Keratinocyte (primary cell): ENCODE data around the gene PHOX2A.

Experiments
- CTCF ChIP-seq, 3 experiments: IDR thresholded peaks in 1 of 3; conservative IDR thresholded peaks in 1 of 3; optimal IDR thresholded peaks in 1 of 3; 2 replicates in 2 of 3; 3 replicates in 1 of 3; pipeline versions ENCODE3 to v1.5.1; 2011; ENCODE audit warnings: low read length in 3 of 3, mild to moderate bottlenecking in 3 of 3, moderate library complexity in 2 of 3, control low read depth in 1 of 3, inconsistent platforms in 1 of 3; ENCODE audit not compliant: insufficient read depth in 2 of 3; ENCODE audit errors: extremely low read depth in 1 of 3
- EZH2 ChIP-seq: IDR thresholded peaks from one replicate; pipeline ENCODE4 v1.6.1; 2012; ENCODE audit warnings: inconsistent platforms, mild to moderate bottlenecking, low read length, moderate library complexity

GRCh38 chr11:72220696-72221363, 23.1 kb downstream of the PHOX2A start:
- TF ChIP-seq EZH2 (no peak), CTCF (optimal IDR thresholded peaks at IDR 0.05 in 1 of 3, IDR thresholded peaks at IDR 0.05 in 1 of 3, conservative IDR thresholded peaks at IDR 0.05 in 1 of 3; ENCODE audit: extremely low read depth in 1 of 3, insufficient read depth in 2 of 3, low read length in 3 of 3) (no peak)
